ENCODE results near the gene LMTK2. TPM values are rescaled to one million over a fixed set of nuclear protein-coding genes. Genes with fewer than 3 reads are reported as not detected.

Gene LMTK2
- total RNA-seq, 1 experiment from 2014 or later, result 16.1 TPM

GRCh38 chr7:98086281-98086718 lies 20.4 kb upstream of the LMTK2 start:
- H3K36me3 ChIP-seq, result no peaks in the 10 kb centered on the region
- H3K27ac ChIP-seq, result no peak overlapping the region
- DNase-seq, result no peak
- no peaks in the 10 kb centered on the region for H3K9me3 ChIP-seq (replicated peaks)
- H3K4me1 ChIP-seq, result no peaks in the 10 kb centered on the region
- peaks cover 9% of the 10 kb centered on the region; the same call in 1 of the 2 replicates for H3K27me3 ChIP-seq
- no peak overlapping the region for H3K4me3 ChIP-seq

- DNase-seq, result no peak
- no peaks in the 10 kb centered on the region for H3K9me3 ChIP-seq (replicated peaks)
- H3K36me3 ChIP-seq, result no peaks in the 10 kb centered on the region
- H3K27ac ChIP-seq, result no peak overlapping the region
- H3K4me1 ChIP-seq, result no peaks in the 10 kb centered on the region
- H3K4me3 ChIP-seq, result no peak overlapping the region
- peaks cover 9% of the 10 kb centered on the region; the same call in 1 of the 2 replicates for H3K27me3 ChIP-seq
Observed at GRCh38 chr7:98088109-98088508, 18.6 kb upstream of the LMTK2 start.

GRCh38 chr7:98090116-98090515 lies 16.5 kb upstream of the LMTK2 start:
- H3K36me3 ChIP-seq, result no peaks in the 10 kb centered on the region
- 0 out of 2 replicates have a peak, but pooled peaks cover 9% of the 10 kb centered on the region for H3K27me3 ChIP-seq
- no peaks in the 10 kb centered on the region for H3K9me3 ChIP-seq (replicated peaks)
- no peak overlapping the region for H3K27ac ChIP-seq
- no peak overlapping the region for H3K4me3 ChIP-seq
- DNase-seq, result no peak
- no peaks in the 10 kb centered on the region for H3K4me1 ChIP-seq

DNA sequence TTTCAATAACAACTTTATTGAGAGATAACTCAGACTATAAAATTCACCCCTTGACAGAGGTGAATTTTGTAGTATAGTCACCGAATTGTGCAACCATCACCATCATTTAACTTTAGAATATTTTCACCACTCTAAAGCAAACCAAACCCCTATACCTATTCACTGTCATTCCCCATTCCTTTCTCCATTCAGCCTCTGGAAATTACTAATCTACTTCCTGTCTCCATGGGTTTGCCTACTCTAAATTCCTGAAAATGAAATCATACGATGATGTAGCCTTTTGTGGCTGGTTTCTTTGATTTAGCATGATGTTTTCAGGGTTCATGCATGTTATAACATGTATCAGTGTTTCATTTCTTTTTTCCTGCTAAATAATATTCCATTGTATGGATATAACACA lies 15.6 kb upstream of the LMTK2 start:
- no peaks in the 10 kb centered on the region for H3K4me1 ChIP-seq
- H3K9me3 ChIP-seq (replicated peaks), result 0 out of 2 replicates have a peak, but pooled peaks cover 1% of the 10 kb centered on the region
- H3K27ac ChIP-seq, result no peak overlapping the region
- 0 out of 2 replicates have a peak, but pooled peaks cover 3% of the 10 kb centered on the region for H3K27me3 ChIP-seq
- H3K4me3 ChIP-seq, result no peak overlapping the region
- no peaks in the 10 kb centered on the region for H3K36me3 ChIP-seq
- no peak for DNase-seq

DNA sequence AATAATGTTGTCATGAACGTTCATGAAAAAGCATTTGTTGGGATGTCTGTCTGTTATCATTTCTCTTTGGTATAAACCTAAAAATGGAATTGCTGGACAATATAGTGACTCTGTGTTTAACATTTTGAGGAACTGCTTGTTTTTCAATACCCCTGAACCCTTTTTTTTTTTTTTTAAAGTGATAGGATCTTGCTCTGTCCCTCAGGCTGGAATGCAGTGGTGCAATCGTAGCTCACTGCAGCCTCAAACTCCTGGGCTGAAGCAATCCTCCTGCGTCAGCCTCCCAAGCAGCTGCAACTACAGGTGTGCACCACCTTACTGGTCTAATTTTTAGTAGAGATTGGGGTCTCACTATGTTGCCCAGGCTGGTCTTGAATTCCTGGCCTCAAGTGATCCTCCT lies 15.1 kb upstream of the LMTK2 start:
- DNase-seq, result no peak
- no peaks in the 10 kb centered on the region for H3K36me3 ChIP-seq

DNA sequence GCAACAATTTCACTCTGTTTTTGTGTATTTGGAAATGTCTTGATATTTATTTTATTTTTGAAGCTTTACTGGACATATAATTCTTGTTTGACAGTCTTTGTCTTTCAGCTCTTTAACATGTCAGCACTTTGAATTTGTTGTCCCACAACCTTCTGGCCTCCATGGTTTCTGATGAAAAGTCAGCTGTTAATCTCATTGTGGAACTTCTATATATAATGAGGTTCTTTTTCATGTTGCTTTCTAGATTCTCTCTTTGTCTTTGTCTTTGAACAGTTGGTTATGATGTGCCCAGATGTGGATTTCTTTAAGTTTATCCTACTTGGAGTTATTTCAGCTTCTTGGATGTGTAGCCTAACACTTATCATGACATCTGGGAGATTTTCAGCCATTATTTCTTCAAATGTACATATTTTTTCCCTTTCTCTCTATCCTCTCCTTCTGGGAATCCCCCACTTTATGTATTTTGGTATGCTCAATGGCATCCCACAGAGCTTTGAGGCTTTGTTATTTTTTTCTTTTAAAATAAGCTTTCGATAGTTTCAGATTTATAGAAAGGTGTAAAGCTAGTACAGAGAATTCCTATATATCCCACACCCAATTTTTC lies 9.5 kb upstream of the LMTK2 start:
- no peak overlapping the region for H3K4me3 ChIP-seq
- H3K4me1 ChIP-seq, result no peaks in the 10 kb centered on the region
- H3K36me3 ChIP-seq, result no peaks in the 10 kb centered on the region
- no peak for DNase-seq
- no peaks in the 10 kb centered on the region for H3K27me3 ChIP-seq
- peaks cover 11% of the 10 kb centered on the region; the same call in 1 of the 2 replicates for H3K9me3 ChIP-seq (replicated peaks)
- H3K27ac ChIP-seq, result no peak overlapping the region

More for the DNA sequence above, 15.1 kb upstream of the LMTK2 start:
- no peak overlapping the region for H3K27ac ChIP-seq
- H3K4me3 ChIP-seq, result no peak overlapping the region
- H3K9me3 ChIP-seq (replicated peaks), result 0 out of 2 replicates have a peak, but pooled peaks cover 4% of the 10 kb centered on the region
- H3K4me1 ChIP-seq, result no peaks in the 10 kb centered on the region
- H3K27me3 ChIP-seq, result no peaks in the 10 kb centered on the region

GRCh38 chr7:98100088-98100487 lies 6.6 kb upstream of the LMTK2 start:
- Histone ChIP-seq H3K4me3 (no peak overlapping the region), H3K27me3 (no peaks in the 10 kb centered on the region), H3K36me3 (no peaks in the 10 kb centered on the region), H3K27ac (no peak overlapping the region), H3K4me1 (no peaks in the 10 kb centered on the region), H3K9me3 (replicated peaks) (peaks cover 11% of the 10 kb centered on the region; the same call in 1 of the 2 replicates)
- no peak for DNase-seq

DNA sequence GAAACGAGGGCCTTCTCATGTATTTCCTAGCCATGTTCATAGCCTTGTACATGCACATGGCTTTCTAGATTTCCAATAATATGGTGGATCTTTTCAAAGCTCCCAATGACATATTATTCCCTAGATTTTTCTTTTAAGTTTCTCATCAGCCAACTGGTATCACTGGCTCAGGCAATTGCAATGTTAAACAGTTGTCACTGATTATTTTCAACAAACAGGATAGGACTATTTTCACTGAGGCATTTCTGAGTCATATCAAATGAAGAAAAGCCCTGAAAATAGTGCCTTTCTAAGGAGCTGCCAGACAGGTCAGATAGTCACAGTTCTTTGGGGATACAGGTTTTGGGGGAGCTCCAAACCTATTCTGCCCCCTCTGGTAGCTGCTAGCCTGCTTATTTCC lies 4.5 kb upstream of the LMTK2 start:
- Histone ChIP-seq H3K36me3 (no peaks in the 10 kb centered on the region), H3K4me3 (no peak overlapping the region), H3K4me1 (no peaks in the 10 kb centered on the region), H3K27me3 (no peaks in the 10 kb centered on the region), H3K27ac (no peak overlapping the region), H3K9me3 (replicated peaks) (peaks cover 5% of the 10 kb centered on the region; the same call in 1 of the 2 replicates)
- no peak for DNase-seq

DNA sequence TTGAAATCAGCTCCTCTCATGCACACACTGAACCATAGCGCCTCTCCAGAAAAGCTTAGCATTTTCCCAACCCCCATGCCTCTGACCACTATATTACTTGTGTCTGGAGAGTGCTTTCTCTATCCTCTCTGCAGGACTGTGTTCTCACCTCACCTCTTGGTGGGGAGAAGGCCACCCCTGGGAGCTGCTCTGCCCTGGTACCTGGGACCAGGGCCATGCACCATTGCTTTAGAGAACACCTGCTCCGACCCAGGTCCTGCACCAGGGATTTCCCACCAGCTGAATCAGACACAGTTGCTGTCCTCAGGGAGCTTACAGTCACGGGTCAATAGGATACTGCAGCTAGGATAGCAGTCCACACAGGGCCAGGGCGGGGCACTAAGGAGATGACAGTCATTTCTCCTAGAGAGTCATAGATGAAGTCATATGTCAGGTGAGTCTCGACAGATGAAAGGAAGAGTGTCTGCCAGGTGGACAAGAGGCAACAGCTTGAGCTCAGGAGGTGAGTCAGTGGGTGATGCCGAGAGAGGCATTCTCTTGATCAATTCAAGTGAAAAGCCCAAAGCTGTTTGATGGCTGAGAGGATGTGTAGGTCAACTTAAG lies 619 bp upstream of the LMTK2 start:
- DNase-seq, result no peak
- H3K4me1 ChIP-seq, result no peaks in the 10 kb centered on the region
- H3K9me3 ChIP-seq (replicated peaks), result no peaks in the 10 kb centered on the region
- H3K36me3 ChIP-seq, result no peaks in the 10 kb centered on the region
- H3K4me3 ChIP-seq, result peak overlapping the region; percentile 94; the same call in 1 of the 2 replicates
- no peak overlapping the region for H3K27ac ChIP-seq
- H3K27me3 ChIP-seq, result no peaks in the 10 kb centered on the region

GRCh38 chr7:98107313-98107721 lies 655 bp downstream of the LMTK2 start:
- DNase-seq, result peak in 1 of 2 experiments; percentile 27
- Histone ChIP-seq H3K36me3 (no peaks in the 10 kb centered on the region), H3K27ac (no peak overlapping the region; the same call in 1 of the 2 replicates), H3K9me3 (replicated peaks) (no peaks in the 10 kb centered on the region), H3K4me1 (no peaks in the 10 kb centered on the region), H3K4me3 (peak overlapping the region; percentile 94), H3K27me3 (no peaks in the 10 kb centered on the region)

GRCh38 chr7:98110249-98111022 lies 3.8 kb downstream of the LMTK2 start:
- no peaks in the 10 kb centered on the region for H3K9me3 ChIP-seq (replicated peaks)
- H3K27me3 ChIP-seq, result no peaks in the 10 kb centered on the region
- H3K4me1 ChIP-seq, result no peaks in the 10 kb centered on the region
- H3K4me3 ChIP-seq, result no peak overlapping the region
- DNase-seq, result no peak
- H3K27ac ChIP-seq, result no peak overlapping the region
- H3K36me3 ChIP-seq, result no peaks in the 10 kb centered on the region

DNA sequence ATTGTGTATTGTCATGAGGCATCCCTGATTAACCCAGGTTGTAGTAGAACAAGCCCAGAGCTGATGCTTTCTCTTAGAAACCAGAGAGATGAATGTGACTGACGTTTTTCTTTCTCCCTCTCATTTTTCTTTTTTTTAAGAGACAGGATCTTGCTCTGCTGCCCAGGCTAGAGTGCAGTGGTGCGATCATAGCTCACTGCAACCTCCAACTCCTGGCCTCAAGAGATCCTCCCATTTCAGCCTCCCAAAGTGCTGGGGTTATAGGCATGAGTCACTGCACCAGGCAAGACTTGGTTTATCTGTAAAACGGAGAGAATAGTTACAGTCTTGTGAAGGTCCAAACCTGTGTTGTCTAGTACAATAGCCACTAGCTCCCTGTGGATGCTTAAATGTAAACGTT lies 5.4 kb downstream of the LMTK2 start:
- no peaks in the 10 kb centered on the region for H3K27me3 ChIP-seq
- H3K27ac ChIP-seq, result no peak overlapping the region
- no peaks in the 10 kb centered on the region for H3K36me3 ChIP-seq

GRCh38 chr7:98115746-98116525 lies 9.3 kb downstream of the LMTK2 start:
- no peak for DNase-seq
- Histone ChIP-seq H3K36me3 (no peaks in the 10 kb centered on the region), H3K27ac (no peak overlapping the region), H3K27me3 (no peaks in the 10 kb centered on the region), H3K9me3 (replicated peaks) (no peaks in the 10 kb centered on the region), H3K4me3 (no peak overlapping the region), H3K4me1 (peaks cover 25% of the 10 kb centered on the region)

More for the DNA sequence above, 5.4 kb downstream of the LMTK2 start:
- no peaks in the 10 kb centered on the region for H3K9me3 ChIP-seq (replicated peaks)
- H3K4me1 ChIP-seq, result no peaks in the 10 kb centered on the region
- no peak for DNase-seq
- no peak overlapping the region for H3K4me3 ChIP-seq

DNA sequence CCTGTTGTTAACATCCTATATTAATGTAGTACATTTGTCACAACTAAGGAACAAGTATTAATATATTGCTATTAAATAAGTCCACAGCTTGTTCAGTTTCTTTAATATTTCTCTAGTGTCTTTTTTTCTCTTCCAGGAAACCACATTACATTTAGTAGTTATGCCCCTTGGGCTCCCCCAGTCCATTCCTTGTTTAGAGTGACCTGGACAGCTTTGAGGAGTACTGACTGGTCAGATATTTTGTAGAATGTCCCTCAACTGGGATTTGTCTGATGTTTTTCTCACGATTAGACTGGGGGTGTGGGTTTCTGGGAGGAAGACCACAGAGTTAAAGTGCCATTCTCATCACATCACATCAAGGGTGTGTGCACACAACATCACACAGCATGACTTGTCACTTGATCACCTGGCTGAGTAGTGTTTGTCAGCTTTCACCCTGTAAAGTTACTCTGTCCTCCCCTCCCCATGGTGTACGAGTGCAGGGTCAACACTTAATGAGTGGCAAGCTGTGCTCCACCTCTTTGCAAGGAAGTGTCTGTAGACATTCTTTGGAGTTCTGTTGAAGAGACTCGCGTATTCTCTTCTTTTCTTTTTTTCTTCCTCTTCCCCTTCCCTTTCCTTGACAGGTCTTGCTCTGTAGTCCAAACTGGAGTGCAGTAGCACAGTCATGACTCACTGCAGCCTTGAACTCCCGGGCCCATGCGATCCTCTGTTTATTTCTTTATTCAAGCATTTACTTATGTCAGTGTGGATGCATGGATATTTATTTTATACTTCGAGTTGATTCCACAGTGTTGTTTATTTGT lies 10.2 kb downstream of the LMTK2 start:
- no peak for DNase-seq
- peaks cover 25% of the 10 kb centered on the region for H3K4me1 ChIP-seq
- H3K36me3 ChIP-seq, result no peaks in the 10 kb centered on the region
- no peaks in the 10 kb centered on the region for H3K9me3 ChIP-seq (replicated peaks)
- no peaks in the 10 kb centered on the region for H3K27me3 ChIP-seq
- no peak overlapping the region for H3K27ac ChIP-seq
- no peak overlapping the region for H3K4me3 ChIP-seq
